GM10248 (cell line): Measurements from ENCODE around the gene MYL7.

Source experiments
- CTCF ChIA-PET: fragments of 300-600 bp; sonication (Branson Sonifier 250); formaldehyde crosslinking; extraction: SDS; loops from one replicate; lab custom pipeline; 2021; ENCODE audit warnings: antibody characterized with exemption; lab: Yijun Ruan, JAX
- POLR2A ChIA-PET: fragments of 350-650 bp; sonication (Branson Sonifier 250); formaldehyde crosslinking; extraction: SDS; loops from one replicate; lab custom pipeline; 2020; ENCODE audit warnings: antibody characterized with exemption; lab: Yijun Ruan, JAX
- DNase-seq: peaks from one replicate; pipeline ENCODE4 v3.0.0; 2012; ENCODE audit errors: extremely low spot score
- CTCF ChIP-seq: IDR thresholded peaks from 2 replicates; pipeline ENCODE4 v1.5.1; 2012; ENCODE audit warnings: mild to moderate bottlenecking, low read depth; ENCODE audit errors: extremely low read depth, missing control alignments, control extremely low read depth

The MYL7 gene

DNA sequence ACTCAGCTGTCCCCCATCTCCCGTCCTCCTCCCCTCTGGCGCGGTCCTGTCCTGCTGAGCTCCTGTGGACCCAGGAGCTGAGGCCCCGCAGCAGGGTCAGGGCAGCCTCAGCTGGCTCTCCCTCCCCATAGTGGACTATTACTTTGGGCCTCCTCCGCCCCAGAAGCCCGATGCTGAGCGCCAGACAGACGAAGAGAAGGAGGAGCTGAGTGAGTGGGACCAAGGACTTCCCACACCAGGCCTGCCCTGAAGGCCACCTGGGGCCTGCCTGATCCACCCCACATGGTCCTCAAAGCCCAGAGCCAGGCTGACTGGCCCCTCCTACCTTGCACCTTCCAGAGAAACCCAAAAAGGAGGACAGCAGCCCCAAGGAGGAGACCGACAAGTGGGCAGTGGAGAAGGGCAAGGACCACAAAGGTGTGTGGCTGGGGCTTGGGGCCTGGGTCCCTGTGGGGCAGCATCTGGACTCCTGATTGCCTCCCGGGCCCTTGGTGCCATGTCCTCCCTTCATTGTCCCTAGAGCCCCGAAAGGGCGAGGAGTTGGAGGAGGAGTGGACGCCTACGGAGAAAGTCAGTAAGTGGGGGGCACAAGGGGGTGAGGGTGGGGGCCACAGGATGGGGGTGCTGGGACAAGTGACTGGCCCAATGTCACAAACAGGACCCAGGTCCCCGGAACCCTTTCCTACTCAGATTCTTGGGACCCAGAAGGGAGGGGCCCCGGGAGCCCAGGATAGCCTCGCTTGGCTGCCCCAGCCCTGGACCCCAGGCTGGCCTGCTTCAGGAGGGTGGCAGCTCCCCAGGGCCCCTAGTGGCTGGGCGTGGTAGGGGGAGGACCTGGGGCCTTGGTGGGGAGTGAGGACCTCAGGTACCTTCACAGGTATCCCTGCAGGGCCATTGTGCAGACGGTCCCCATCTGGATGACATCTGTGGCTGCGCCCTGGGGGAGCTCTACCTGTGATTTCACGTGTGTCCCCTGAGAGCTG lies 32.1 kb downstream of the MYL7 start:
- POLR2A ChIA-PET: no interaction called here
- CTCF ChIA-PET: interaction anchor here (1.0 kb wide), 1 partner anchor 133 kb away, joined by 3 read pairs; no protein-coding TSS in a partner anchor
- TF ChIP-seq CTCF: no peak

DNA sequence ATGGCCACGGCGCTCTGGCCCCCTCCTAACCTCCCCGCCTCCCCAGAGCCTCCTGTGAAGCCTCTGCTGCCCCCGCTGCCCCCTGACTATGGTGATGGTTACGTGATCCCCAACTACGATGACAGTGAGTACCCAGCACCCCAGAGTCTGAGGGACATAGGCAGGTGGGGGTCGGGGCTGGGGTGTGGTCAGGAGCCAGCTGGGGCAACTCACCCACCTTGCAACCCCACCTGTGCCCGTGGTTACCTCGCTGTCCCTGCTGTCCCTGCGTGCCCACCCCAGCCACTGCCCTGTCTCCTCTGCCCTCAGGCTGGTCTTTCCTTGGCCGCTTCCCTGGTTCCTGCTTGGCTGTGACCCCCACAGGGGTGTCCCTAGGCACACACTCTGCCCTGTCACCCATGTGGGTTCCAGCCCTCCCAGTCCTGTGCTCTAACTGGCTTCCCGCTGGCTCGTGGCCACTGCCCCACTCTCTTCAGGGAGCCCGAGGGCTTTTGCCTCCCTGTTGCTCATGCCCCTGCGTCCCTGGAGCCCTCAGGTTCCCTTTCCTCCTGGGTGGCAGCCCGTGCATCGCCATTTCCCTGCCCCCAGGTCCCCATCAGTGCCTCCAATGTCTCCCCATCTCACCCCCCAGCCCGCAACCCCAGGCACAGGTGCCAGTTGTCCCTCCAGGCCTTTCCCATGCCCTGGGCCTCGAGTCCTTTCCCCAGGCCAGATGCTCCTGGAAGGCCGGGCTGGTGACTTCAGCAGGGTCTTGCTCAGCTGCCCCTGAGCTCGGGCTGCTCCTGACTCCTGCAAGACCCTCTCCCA lies 33.0 kb downstream of the MYL7 start:
- CTCF ChIA-PET: no interaction called here
- POLR2A ChIA-PET: no interaction called here
- no peak for DNase-seq
- TF ChIP-seq CTCF: no peak

More for the DNA sequence above, 32.1 kb downstream of the MYL7 start:
- no peak for DNase-seq

GRCh38 chr7:44107116-44107960 lies 33.8 kb downstream of the MYL7 start:
- CTCF ChIA-PET: interaction anchor here (0.8 to 1.2 kb wide), 4 partner anchors 9 to 22 kb away, joined by 3 read pairs; no protein-coding TSS in a partner anchor
- TF ChIP-seq CTCF: no peak
- POLR2A ChIA-PET: interaction anchor here (0.5 kb wide), 1 partner anchor 30 kb away, joined by 4 read pairs; no protein-coding TSS in a partner anchor
- no peak for DNase-seq

DNA sequence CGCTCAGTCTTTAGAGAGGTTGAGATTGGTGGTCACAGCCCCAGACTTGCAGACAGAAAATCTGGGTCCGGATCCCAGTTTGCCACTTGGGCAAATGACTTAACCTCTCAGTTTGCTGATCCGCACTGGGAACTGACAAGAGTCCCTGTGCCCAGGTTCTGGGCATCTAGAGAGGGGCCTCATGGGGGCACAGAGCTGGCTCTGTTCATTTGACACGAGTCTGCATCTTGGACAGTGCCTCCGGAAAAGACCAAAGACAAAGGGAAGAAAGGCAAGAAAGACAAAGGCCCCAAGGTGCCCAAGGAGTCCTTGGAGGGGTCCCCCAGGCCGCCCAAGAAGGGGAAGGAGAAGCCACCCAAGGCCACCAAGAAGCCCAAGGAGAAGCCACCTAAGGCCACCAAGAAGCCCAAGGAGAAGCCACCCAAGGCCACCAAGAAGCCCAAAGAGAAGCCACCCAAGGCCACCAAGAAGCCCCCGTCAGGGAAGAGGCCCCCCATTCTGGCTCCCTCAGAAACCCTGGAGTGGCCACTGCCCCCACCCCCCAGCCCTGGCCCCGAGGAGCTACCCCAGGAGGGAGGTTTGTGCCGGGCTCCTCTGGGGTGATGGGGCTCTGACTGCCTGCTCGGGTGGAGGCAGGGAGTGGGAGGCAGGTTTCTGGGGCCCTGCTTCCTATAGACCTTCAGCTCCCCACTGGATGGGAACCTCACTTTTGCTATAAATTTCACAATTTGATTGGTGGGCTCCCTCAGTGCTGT lies 34.6 kb downstream of the MYL7 start:
- ChIA-PET CTCF (interaction anchor here (0.8 to 1.5 kb wide), 6 partner anchors 8 to 21 kb away, joined by 3 to 4 read pairs (median 3); no protein-coding TSS in a partner anchor), POLR2A (interaction anchor here (0.5 kb wide), 1 partner anchor 31 kb away, joined by 4 read pairs; no protein-coding TSS in a partner anchor)
- no peak for TF ChIP-seq CTCF
- DNase-seq: no peak

DNA sequence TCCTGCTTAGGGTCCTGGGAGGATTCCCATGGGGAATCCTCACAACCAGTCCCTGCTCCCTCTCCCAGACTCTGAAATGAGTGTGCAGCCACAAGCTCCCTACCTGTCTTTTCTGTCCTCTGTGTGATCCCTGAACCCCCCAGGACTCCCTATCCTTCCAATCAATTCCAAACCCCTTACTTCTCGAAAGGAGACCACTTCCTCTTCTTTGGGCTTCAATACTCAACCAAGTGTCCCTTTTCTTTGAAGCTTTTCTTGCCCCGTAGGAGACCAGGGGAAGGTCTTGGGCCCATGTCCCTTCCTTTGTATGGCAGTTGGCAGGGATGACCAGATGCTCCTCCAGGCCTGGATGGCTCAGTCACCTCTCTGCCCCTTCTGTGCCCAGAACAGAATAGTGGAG lies 35.3 kb downstream of the MYL7 start:
- no peak for TF ChIP-seq CTCF
- no peak for DNase-seq
- POLR2A ChIA-PET: no interaction called here
- CTCF ChIA-PET: interaction anchor here (1.2 to 1.5 kb wide), 2 partner anchors 10 to 15 kb away, joined by 3 to 4 read pairs; no protein-coding TSS in a partner anchor
